A673 (cell line): ENCODE measurements around the gene DYNC2LI1. TPM values are rescaled to one million over a fixed set of nuclear protein-coding genes. Genes with fewer than 3 reads are reported as not detected.

ENCODE experiments used
- BruUV-seq: library from RNA; stranded (reverse); fragments of 400-500 nt; replicated peaks from 2 replicates; lab custom pipeline; 2021; lab: Mats Ljungman, UMichigan
- CTCF ChIA-PET: fragments of 300-600 bp; sonication (Branson Sonifier 250); formaldehyde crosslinking; loops from one replicate; lab custom pipeline; 2022; ENCODE audit warnings: antibody characterized with exemption; lab: Charles Lee
- POLR2A ChIA-PET: fragments of 300-600 bp; sonication (Branson Sonifier 250); formaldehyde crosslinking; loops from one replicate; lab custom pipeline; 2022; ENCODE audit warnings: antibody characterized with exemption; ENCODE audit not compliant: low non-redundant PET; lab: Charles Lee
- DNase-seq: peaks from one replicate; pipeline ENCODE4 v3.0.0-alpha.2; 2015; ENCODE audit warnings: low spot score
- H3K27ac ChIP-seq: fragments of 200-600 bp; sonication (generic); 2 replicates; pipeline ENCODE4 v1.5.1; 2016; ENCODE audit warnings: mixed run types, low read depth, mild to moderate bottlenecking, mixed read lengths, antibody characterized with exemption, low read length; ENCODE audit not compliant: poor library complexity, severe bottlenecking
- H3K27me3 ChIP-seq: fragments of 200-600 bp; sonication (generic); replicated peaks from 2 replicates; pipeline ENCODE4 v1.6.1; 2017; ENCODE audit warnings: mixed run types, low read depth, mild to moderate bottlenecking, mixed read lengths, antibody characterized with exemption, low read length; ENCODE audit not compliant: insufficient read depth, poor library complexity
- H3K36me3 ChIP-seq: fragments of 200-600 bp; sonication (generic); 2 replicates; pipeline ENCODE4 v1.6.1; 2016; ENCODE audit warnings: mixed run types, mild to moderate bottlenecking, mixed read lengths, antibody characterized with exemption, low read length; ENCODE audit not compliant: insufficient read depth, poor library complexity, severe bottlenecking
- H3K4me1 ChIP-seq: fragments of 200-600 bp; sonication (generic); 2 replicates; pipeline ENCODE4 v1.6.1; 2017; ENCODE audit warnings: mixed run types, mild to moderate bottlenecking, mixed read lengths, antibody characterized with exemption, low read length; ENCODE audit not compliant: insufficient read depth, poor library complexity, severe bottlenecking
- H3K4me3 ChIP-seq: fragments of 200-600 bp; sonication (generic); 2 replicates; pipeline ENCODE4 v1.5.1; 2016; ENCODE audit warnings: low read depth, mixed run types, mild to moderate bottlenecking, mixed read lengths, low read length; ENCODE audit not compliant: poor library complexity, severe bottlenecking
- H3K9me3 ChIP-seq: fragments of 200-600 bp; sonication (generic); 2 replicates; pipeline ENCODE4 v1.6.1; 2016; ENCODE audit warnings: mixed run types, low read depth, mild to moderate bottlenecking, mixed read lengths, antibody characterized with exemption, low read length; ENCODE audit not compliant: poor library complexity, severe bottlenecking
- EZH2 ChIP-seq: fragments of 200-600 bp; sonication (generic); IDR thresholded peaks from 2 replicates; pipeline ENCODE4 v1.6.1; 2017; ENCODE audit warnings: borderline replicate concordance, low read depth, mild to moderate bottlenecking, mixed read lengths, antibody characterized with exemption, low read length; ENCODE audit not compliant: poor library complexity, severe bottlenecking
- intact Hi-C: fragments of 100-400 bp; cut with micrococcal nuclease; formaldehyde crosslinking; loops from one replicate; pipeline ENCODE4 v1.10.0; 2022; ENCODE audit not compliant: unreplicated experiment
- total RNA-seq: library from RNA; stranded (reverse); gene quantifications from 2 replicates; pipeline ENCODE4 v1.2.3, GENCODE V29; 2021
- TF ChIP-seq, protein P1 (sequence below): fragments of 300-800, 200-600 bp; sonication (generic); conservative IDR thresholded peaks from 2 replicates; pipeline ENCODE4 v1.5.1; 2017; ENCODE audit warnings: low read depth, mild to moderate bottlenecking, antibody characterized with exemption, low read length, moderate library complexity, mixed read lengths

The DYNC2LI1 gene
- total RNA-seq, 1 experiment from 2014 or later: 14.8 TPM

DNA sequence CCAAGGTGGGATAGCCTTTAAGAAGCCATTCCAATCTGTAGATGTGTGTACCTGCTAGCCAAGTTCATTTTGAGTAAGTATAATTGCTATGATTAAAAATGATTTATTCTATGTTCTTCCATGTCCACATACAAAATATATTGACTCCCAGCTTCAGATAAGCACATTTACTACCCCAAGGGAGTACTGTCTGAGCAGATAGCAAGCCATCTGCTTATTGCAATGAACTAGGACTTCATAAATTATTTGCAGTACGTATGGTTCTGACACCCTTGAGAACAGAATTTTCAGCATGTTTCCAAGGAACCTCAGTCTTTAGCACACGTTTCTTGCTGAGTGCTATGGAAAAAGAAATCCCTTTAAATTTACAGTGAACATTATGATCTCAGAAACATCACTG lies 36.6 kb downstream of the DYNC2LI1 start:
- DNase-seq: no peak
- POLR2A ChIA-PET: no interaction called here
- Histone ChIP-seq H3K27me3 (no peaks in the 10 kb centered on the region), H3K4me1 (no peaks in the 10 kb centered on the region), H3K27ac (no peak overlapping the region), H3K4me3 (no peak overlapping the region), H3K36me3 (no peaks in the 10 kb centered on the region), H3K9me3 (no peaks in the 10 kb centered on the region)
- intact Hi-C loops: no loop called here
- CTCF ChIA-PET: no interaction called here
- no peak for TF ChIP-seq EZH2
- TF ChIP-seq, protein P1, sequence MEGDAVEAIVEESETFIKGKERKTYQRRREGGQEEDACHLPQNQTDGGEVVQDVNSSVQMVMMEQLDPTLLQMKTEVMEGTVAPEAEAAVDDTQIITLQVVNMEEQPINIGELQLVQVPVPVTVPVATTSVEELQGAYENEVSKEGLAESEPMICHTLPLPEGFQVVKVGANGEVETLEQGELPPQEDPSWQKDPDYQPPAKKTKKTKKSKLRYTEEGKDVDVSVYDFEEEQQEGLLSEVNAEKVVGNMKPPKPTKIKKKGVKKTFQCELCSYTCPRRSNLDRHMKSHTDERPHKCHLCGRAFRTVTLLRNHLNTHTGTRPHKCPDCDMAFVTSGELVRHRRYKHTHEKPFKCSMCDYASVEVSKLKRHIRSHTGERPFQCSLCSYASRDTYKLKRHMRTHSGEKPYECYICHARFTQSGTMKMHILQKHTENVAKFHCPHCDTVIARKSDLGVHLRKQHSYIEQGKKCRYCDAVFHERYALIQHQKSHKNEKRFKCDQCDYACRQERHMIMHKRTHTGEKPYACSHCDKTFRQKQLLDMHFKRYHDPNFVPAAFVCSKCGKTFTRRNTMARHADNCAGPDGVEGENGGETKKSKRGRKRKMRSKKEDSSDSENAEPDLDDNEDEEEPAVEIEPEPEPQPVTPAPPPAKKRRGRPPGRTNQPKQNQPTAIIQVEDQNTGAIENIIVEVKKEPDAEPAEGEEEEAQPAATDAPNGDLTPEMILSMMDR: no peak
- BruUV-seq: no TSS peak

DNA sequence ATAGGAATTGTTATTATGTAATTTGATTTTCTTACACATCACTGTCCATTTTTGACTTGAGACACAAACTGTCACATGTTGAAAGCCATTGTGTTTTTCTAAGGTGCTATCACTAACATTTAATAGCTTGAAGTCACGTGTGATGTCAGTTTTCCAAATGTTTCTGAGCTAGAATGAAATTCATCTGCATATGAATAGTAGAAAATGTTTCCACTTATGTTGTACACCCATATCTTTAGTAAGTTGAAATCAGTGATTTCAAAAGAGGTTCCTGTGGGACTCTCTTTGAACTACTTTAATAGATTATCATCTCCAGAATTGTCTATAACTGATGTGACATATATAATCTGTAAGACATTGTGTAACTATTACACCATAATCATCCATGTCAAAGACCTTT lies 37.0 kb downstream of the DYNC2LI1 start:
- ChIA-PET CTCF (no interaction called here), POLR2A (no interaction called here)
- DNase-seq: no peak
- Histone ChIP-seq H3K27me3 (no peaks in the 10 kb centered on the region), H3K4me1 (no peaks in the 10 kb centered on the region), H3K4me3 (no peak overlapping the region), H3K9me3 (no peaks in the 10 kb centered on the region), H3K36me3 (no peaks in the 10 kb centered on the region), H3K27ac (no peak overlapping the region)
- BruUV-seq: no TSS peak
- intact Hi-C loops: no loop called here
- TF ChIP-seq EZH2: no peak
- TF ChIP-seq, protein P1: no peak

DNA sequence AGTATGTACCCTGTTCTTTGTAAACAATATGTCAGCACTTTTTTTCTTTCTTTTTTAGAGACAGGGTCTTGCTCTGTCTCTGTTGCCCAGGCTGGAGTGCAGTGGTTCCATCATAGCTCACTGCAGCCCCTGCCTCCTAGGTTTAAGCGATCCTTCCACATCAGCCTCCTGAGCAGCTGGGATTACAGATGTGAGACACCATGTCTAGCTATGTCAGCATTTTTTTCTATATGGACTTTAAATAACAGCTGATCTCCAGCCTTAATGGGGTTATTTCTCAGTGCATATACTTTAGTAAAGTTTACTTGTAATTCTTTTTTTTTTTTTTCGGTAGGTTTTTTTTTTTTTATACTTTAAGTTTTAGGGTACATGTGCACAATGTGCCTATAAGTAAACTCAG lies 38.2 kb downstream of the DYNC2LI1 start:
- BruUV-seq: no TSS peak
- CTCF ChIA-PET: no interaction called here
- no peak for DNase-seq
- Histone ChIP-seq H3K27me3 (no peaks in the 10 kb centered on the region), H3K36me3 (no peaks in the 10 kb centered on the region), H3K4me3 (no peak overlapping the region), H3K9me3 (no peaks in the 10 kb centered on the region), H3K4me1 (no peaks in the 10 kb centered on the region), H3K27ac (no peak overlapping the region)
- POLR2A ChIA-PET: no interaction called here
- TF ChIP-seq EZH2: no peak
- TF ChIP-seq, protein P1: no peak
- intact Hi-C loops: no loop called here
